ENCODE results near the gene KRTAP10-4.

- TF ChIP-seq EZH2phosphoT487 (IDR thresholded peaks at IDR 0.05; ENCODE audit: insufficient read depth, low read depth) (no peak), EZH2 (IDR thresholded peaks at IDR 0.05; ENCODE audit: insufficient read depth, poor library complexity, severe bottlenecking) (no peak)
These were observed 48.0 kb upstream of the KRTAP10-4 start for GRCh38 chr21:44525391-44526095.

All from GM23248 (cell line).